ENCODE results near the gene HDAC7. TPM values are rescaled to one million over a fixed set of nuclear protein-coding genes. Genes with fewer than 3 reads are reported as not detected.

The HDAC7 gene
- total and polyA plus RNA-seq, 2 experiments from 2014 or later = 41.3 to 60.1 TPM

DNA sequence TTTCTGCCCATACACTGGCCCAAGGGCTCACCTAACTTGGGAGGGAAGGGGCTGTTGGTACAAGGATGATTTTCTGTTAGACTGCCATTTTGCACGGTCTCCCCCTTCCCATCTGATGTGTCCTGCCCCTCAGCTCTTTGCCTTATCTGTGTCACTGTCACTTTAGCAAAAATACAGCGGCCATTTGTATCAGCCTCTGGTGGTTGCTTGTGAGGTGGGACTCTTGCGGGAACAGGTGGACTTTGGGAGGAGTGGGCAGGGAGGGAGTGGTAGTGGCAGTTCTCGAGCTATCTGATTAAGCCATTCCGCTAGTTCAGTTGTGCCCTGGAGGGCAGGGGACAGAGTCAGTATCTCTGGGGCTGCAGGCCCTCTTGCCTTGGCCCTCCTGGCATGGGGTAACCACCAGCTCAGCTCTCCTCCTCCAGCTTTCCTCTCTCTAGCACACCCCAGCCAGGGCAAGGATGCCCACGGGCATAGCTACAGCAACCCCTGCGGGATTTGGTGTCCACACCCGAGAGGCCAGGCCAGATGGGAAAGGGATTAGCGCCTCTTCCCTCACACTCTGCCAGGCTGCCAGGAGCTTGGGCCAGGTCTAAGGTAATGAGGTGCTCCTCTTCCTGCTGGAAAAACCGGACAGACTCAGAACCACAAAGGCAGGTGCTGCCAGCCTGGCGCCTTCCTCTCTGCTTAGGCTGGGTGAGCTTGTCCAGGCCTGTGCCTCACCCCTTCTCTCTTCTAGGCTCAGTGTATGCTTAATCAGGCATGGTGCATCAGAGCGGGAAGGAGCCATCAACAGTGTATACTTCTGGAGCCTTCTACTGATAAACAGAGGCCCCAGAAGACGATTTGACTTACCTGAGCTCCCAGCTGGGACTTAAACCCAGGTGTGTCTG lies 38.0 kb downstream of the HDAC7 start:
- H3K4me3 ChIP-seq = no peak overlapping the region

DNA sequence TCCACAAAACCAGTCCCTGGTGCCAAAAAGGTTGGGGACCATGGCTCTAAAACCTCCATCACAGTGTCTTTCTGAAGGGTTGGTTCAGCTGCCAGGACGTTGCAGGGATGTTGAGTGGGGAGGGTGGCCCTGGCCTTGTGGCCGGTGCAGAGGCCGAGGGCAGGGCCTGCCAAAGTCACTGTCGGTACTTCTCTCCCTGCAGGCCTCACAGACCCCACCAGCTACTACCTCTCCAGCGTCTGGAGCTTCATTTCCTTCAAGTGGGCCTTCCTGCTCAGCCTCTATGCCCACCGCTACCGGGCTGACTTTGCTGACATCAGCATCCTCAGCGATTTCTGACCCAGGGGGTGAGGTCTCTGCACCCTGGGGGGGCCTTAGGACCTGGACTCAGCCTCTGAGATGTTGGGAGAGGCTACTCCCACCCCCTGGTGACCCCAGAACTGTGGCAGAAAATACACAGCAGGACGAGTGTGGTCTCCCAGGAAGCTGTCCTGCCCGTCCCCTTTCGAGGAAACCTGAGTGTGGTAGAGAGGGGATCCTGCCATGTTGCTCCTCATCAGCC lies 39.7 kb downstream of the HDAC7 start:
- Histone ChIP-seq H3K27ac (ENCODE audit: low read depth) (no peak overlapping the region), H3K79me2 (replicated peaks; ENCODE audit: insufficient read depth) (no peaks in the 10 kb centered on the region), H3K36me3 (ENCODE audit: insufficient read depth) (no peaks in the 10 kb centered on the region), H3K27me3 (ENCODE audit: insufficient read depth) (no peaks in the 10 kb centered on the region), H3F3A (replicated peaks; ENCODE audit: low read depth) (0 out of 2 replicates have a peak, but pooled peaks cover 1% of the 10 kb centered on the region), H2AFZ (no peak overlapping the region), H3K4me1 (ENCODE audit: insufficient read depth) (peaks cover 20% of the 10 kb centered on the region; the same call in 1 of the 2 replicates), H4K20me1 (replicated peaks; ENCODE audit: insufficient read depth) (peaks cover 2% of the 10 kb centered on the region), H3K4me3 (peak overlapping the region; percentile 45), H3K4me2 (peak overlapping the region; percentile 73), H3K9me2 (ENCODE audit: insufficient read depth) (no peaks in the 10 kb centered on the region)
- peaks cover 40% of the 10 kb centered on the region for H3K4me1 Mint-ChIP-seq
- H3K27ac Mint-ChIP-seq = no peak overlapping the region
- DNase-seq (ENCODE audit: low spot score) (no peak), ATAC-seq (peak; percentile 8)
- H3K4me3 Mint-ChIP-seq = peak overlapping the region; percentile 50
- TF ChIP-seq CREB1 (CRISPR knock-in tag; IDR thresholded peaks at IDR 0.05; ENCODE audit: low read depth) (no peak), POLR2AphosphoS5 (IDR thresholded peaks at IDR 0.05; ENCODE audit: low read depth) (0 out of 2 replicates have a peak, but pooled peaks have one; percentile 17)
- H3K27me3 Mint-ChIP-seq (ENCODE audit: insufficient read depth, low read depth, poor library complexity) = peaks cover 30% of the 10 kb centered on the region
- no peaks in the 10 kb centered on the region for H3K9me3 Mint-ChIP-seq
- H3K36me3 Mint-ChIP-seq (ENCODE audit: low read depth) = peaks cover 14% of the 10 kb centered on the region

More for the DNA sequence above, 38.0 kb downstream of the HDAC7 start:
- H4K20me1 ChIP-seq (replicated peaks; ENCODE audit: insufficient read depth) = peaks cover 2% of the 10 kb centered on the region
- no peaks in the 10 kb centered on the region for H3K27me3 ChIP-seq (ENCODE audit: insufficient read depth)
- no peak overlapping the region for H3K4me2 ChIP-seq
- Mint-ChIP-seq H3K27me3 (ENCODE audit: insufficient read depth, low read depth, poor library complexity) (peaks cover 31% of the 10 kb centered on the region), H3K4me1 (peaks cover 26% of the 10 kb centered on the region), H3K27ac (no peak overlapping the region), H3K4me3 (no peak overlapping the region), H3K36me3 (ENCODE audit: low read depth) (peaks cover 31% of the 10 kb centered on the region), H3K9me3 (no peaks in the 10 kb centered on the region)
- H3K27ac ChIP-seq (ENCODE audit: low read depth) = no peak overlapping the region
- H3K9me2 ChIP-seq (ENCODE audit: insufficient read depth) = no peaks in the 10 kb centered on the region
- H3K36me3 ChIP-seq (ENCODE audit: insufficient read depth) = no peaks in the 10 kb centered on the region
- ATAC-seq = no peak
- peak; percentile 20; the same call in 1 of the 2 replicates for TF ChIP-seq POLR2AphosphoS5 (IDR thresholded peaks at IDR 0.05; ENCODE audit: low read depth)
- TF ChIP-seq NANOG (IDR thresholded peaks at IDR 0.05; ENCODE audit: borderline replicate concordance) = no peak
- DNase-seq (ENCODE audit: low spot score) = no peak
- peaks cover 18% of the 10 kb centered on the region; the same call in 1 of the 2 replicates for H3K4me1 ChIP-seq (ENCODE audit: insufficient read depth)
- H3F3A ChIP-seq (replicated peaks; ENCODE audit: low read depth) = no peaks in the 10 kb centered on the region
- no peaks in the 10 kb centered on the region for H3K79me2 ChIP-seq (replicated peaks; ENCODE audit: insufficient read depth)
- H2AFZ ChIP-seq = no peak overlapping the region

DNA sequence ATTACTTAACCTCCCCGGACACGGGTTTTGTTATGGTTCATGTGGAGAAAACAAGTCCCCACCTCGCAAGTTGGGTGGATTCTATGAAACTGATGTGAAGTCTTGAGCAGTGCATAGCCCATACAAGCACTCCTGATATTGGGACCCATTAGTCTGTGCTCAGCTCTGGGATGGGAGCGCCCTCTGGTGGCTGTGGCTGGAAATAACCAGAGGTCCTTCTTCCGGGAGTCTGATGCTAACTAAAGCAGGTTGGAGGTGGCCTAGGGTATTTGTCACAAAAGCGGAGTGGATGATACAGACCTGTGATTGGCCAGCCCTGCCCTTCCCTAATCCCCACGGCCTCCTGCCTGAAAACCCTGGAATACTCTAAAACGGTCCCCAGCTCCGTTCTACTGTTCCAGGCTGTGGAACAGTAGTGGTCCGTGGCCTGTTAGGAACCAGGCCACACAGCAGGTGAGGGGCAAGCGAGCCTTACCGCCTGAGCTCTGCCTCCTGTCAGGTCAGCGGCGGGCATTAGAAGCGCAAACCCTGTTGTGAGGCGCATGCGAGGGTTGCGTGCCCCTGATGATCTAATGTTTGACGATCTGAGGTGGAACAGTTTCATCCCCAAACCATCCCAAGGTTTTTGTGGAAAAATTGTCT lies 40.3 kb downstream of the HDAC7 start:
- DNase-seq (ENCODE audit: low spot score) (peak; percentile 97), ATAC-seq (peak; percentile 87)
- Histone ChIP-seq H3F3A (replicated peaks; ENCODE audit: low read depth) (0 out of 2 replicates have a peak, but pooled peaks cover 6% of the 10 kb centered on the region), H3K27ac (ENCODE audit: low read depth) (no peak overlapping the region), H3K9me2 (ENCODE audit: insufficient read depth) (no peaks in the 10 kb centered on the region), H3K4me3 (peak overlapping the region; percentile 45), H3K4me1 (ENCODE audit: insufficient read depth) (peaks cover 20% of the 10 kb centered on the region; the same call in 1 of the 2 replicates), H3K36me3 (ENCODE audit: insufficient read depth) (no peaks in the 10 kb centered on the region), H2AFZ (no peak overlapping the region), H3K79me2 (replicated peaks; ENCODE audit: insufficient read depth) (no peaks in the 10 kb centered on the region), H3K4me2 (peak overlapping the region; percentile 73), H3K27me3 (ENCODE audit: insufficient read depth) (peaks cover 4% of the 10 kb centered on the region), H4K20me1 (replicated peaks; ENCODE audit: insufficient read depth) (peaks cover 2% of the 10 kb centered on the region)
- peaks cover 31% of the 10 kb centered on the region for H3K27me3 Mint-ChIP-seq (ENCODE audit: insufficient read depth, low read depth, poor library complexity)
- peak overlapping the region; percentile 50 for H3K4me3 Mint-ChIP-seq
- H3K4me1 Mint-ChIP-seq = peaks cover 44% of the 10 kb centered on the region
- peaks cover 8% of the 10 kb centered on the region for H3K36me3 Mint-ChIP-seq (ENCODE audit: low read depth)
- no peak overlapping the region for H3K27ac Mint-ChIP-seq
- TF ChIP-seq, protein P1, sequence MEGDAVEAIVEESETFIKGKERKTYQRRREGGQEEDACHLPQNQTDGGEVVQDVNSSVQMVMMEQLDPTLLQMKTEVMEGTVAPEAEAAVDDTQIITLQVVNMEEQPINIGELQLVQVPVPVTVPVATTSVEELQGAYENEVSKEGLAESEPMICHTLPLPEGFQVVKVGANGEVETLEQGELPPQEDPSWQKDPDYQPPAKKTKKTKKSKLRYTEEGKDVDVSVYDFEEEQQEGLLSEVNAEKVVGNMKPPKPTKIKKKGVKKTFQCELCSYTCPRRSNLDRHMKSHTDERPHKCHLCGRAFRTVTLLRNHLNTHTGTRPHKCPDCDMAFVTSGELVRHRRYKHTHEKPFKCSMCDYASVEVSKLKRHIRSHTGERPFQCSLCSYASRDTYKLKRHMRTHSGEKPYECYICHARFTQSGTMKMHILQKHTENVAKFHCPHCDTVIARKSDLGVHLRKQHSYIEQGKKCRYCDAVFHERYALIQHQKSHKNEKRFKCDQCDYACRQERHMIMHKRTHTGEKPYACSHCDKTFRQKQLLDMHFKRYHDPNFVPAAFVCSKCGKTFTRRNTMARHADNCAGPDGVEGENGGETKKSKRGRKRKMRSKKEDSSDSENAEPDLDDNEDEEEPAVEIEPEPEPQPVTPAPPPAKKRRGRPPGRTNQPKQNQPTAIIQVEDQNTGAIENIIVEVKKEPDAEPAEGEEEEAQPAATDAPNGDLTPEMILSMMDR (conservative IDR thresholded peaks at IDR 0.05; ENCODE audit: low read depth in 2 of 2) = peak; percentile 97 to 98
- no peak for TF ChIP-seq POLR2AphosphoS5 (IDR thresholded peaks at IDR 0.05; ENCODE audit: low read depth)
- H3K9me3 Mint-ChIP-seq = no peaks in the 10 kb centered on the region

Data from GM23338 (cell line).